IPS-18c (cell line): ENCODE measurements around the gene SFXN2.
"Not testable (repeated sequence)": the region's sequence is repeated elsewhere in the genome, so short reads cannot be mapped to it uniquely, and the experiment has no call there.

Experiments
- H3K4me3 ChIP-seq: 2 replicates; pipeline ENCODE4 v1.7.0; 2013; ENCODE audit warnings: low read depth, mild to moderate bottlenecking, low read length, moderate library complexity; ENCODE audit not compliant: insufficient read depth
- H3K9me3 ChIP-seq: one replicate; pipeline ENCODE4 v1.6.1; 2013; ENCODE audit warnings: mild to moderate bottlenecking, low read length, moderate library complexity; ENCODE audit not compliant: control insufficient read depth, insufficient read depth

Gene SFXN2, protein sequence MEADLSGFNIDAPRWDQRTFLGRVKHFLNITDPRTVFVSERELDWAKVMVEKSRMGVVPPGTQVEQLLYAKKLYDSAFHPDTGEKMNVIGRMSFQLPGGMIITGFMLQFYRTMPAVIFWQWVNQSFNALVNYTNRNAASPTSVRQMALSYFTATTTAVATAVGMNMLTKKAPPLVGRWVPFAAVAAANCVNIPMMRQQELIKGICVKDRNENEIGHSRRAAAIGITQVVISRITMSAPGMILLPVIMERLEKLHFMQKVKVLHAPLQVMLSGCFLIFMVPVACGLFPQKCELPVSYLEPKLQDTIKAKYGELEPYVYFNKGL

DNA sequence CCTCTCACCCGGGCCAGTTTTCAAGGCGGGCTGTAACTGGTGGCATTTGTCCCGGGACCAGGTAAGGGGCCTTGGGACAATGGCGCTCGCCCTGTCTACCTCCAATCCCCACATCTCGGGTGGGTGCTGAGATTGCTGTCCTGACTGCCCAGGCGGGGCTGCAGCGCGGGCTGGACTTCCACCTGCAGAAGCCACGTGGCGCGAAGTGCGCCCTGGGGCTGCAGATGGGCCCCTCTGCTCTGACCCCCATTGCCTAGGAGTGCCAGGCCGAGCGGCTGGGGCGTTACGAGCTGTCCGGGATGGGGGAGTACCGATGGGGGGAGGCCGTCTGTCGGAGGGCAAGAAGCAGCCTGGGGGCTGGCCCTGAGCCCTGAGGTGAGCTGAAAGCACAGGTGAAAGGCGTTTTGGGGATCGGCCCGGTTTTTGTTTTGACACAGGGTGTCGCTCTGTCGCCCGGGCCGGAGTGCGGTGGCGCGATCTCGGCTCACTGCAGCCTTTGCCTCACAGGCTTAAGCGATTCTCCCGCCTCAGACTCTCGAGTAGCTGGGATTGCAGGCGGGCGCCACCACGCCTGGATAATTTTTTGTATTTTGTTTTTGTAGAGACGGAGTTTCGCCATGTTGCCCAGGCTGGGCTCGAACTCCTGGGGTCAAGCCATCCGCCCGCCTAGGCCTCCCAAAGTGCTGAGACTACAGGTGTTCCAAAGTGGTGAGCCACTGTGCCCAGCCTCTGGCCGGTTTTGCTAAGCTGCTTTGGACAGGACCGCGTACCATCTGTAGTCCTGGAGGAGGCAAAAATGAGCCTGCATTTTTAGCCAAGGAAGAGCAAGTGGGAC, at the start of gene SFXN2:
Gene SFXN2, plus strand, starts transcription at position 16 of the 835 bp plus-strand sequence. CDS start 12,001 bp downstream, outside the sequence.
- Histone ChIP-seq H3K4me3 (peak within 1 kb of the TSS; percentile 99), H3K9me3 (no peaks in the 10 kb centered on the region)

GRCh38 chr10:102665904-102666509, 48.4 kb upstream of the SFXN2 start:
- H3K9me3 ChIP-seq: no peaks in the 10 kb centered on the region

DNA sequence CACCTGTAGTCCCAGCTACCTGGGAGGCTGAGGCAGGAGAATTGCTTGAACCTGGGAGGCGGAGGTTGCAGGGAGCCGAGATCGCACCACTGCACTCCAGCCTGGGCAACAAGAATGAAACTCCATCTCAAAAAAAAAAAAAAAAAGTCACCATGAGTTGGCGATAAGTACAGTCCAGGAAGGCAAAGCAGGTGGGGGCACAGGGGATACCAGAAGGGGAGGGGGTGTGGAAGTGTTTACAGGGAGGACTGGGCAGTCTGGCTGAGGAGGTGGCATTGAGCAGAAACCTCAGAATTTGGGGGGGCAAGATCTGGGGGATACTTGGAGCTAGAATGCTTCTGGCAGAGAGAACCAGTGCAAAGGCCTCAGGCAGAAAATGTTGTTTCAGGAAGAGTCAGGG, 47.0 kb upstream of the SFXN2 start:
- not testable (repeated sequence) for H3K9me3 ChIP-seq, H3K4me3 ChIP-seq

More at GRCh38 chr10:102665904-102666509, 48.4 kb upstream of the SFXN2 start:
- no peak overlapping the region for H3K4me3 ChIP-seq

DNA sequence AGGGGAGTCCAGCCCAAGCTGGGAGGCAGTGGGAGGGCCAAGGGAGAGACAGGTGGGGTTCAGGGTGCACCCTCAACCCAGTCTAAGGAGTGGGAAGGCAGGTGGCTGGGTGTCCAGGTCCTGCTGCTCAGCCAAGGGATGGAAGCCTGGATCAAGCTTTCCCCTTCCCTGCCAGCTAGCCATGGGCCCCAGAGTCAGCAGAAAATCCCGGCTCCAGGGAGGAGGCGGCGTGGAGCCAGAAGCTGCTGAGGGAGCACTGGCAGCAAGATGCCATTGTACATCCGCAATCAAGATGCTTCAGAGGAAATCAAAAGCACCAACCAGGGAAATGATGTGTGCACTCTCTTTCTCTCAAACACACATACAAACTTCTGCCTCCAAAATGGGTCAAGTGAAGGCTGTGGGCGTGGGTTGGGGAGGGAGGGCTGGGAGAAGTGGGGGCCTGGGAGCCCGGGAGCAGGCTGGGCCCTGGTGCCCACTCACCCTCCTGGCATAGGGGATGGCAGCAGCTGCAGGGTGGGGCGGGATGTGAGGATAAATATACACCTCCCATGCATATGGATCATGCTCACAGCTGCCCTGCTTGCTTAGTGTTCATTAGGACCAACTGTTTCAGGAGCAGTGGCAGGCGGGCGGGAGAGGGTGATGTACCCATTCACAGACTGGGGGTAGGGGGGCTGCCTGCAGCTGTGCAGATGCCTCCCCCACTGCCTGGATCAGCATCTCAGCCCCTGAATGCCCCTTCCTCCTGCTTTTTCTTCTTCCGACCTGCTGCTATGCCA, 45.9 kb upstream of the SFXN2 start:
- Histone ChIP-seq H3K9me3 (no peaks in the 10 kb centered on the region), H3K4me3 (no peak overlapping the region)

- no peak overlapping the region for H3K4me3 ChIP-seq
- H3K9me3 ChIP-seq: no peaks in the 10 kb centered on the region
Observed at GRCh38 chr10:102669206-102670064, 45.0 kb upstream of the SFXN2 start.

GRCh38 chr10:102670065-102670670, 44.3 kb upstream of the SFXN2 start:
- Histone ChIP-seq H3K4me3 (no peak overlapping the region), H3K9me3 (no peaks in the 10 kb centered on the region)

GRCh38 chr10:102670871-102671434, 43.5 kb upstream of the SFXN2 start:
- H3K9me3 ChIP-seq: no peaks in the 10 kb centered on the region
- H3K4me3 ChIP-seq: no peak overlapping the region

GRCh38 chr10:102673236-102673818, 41.1 kb upstream of the SFXN2 start:
- Histone ChIP-seq H3K4me3 (no peak overlapping the region), H3K9me3 (no peaks in the 10 kb centered on the region)

DNA sequence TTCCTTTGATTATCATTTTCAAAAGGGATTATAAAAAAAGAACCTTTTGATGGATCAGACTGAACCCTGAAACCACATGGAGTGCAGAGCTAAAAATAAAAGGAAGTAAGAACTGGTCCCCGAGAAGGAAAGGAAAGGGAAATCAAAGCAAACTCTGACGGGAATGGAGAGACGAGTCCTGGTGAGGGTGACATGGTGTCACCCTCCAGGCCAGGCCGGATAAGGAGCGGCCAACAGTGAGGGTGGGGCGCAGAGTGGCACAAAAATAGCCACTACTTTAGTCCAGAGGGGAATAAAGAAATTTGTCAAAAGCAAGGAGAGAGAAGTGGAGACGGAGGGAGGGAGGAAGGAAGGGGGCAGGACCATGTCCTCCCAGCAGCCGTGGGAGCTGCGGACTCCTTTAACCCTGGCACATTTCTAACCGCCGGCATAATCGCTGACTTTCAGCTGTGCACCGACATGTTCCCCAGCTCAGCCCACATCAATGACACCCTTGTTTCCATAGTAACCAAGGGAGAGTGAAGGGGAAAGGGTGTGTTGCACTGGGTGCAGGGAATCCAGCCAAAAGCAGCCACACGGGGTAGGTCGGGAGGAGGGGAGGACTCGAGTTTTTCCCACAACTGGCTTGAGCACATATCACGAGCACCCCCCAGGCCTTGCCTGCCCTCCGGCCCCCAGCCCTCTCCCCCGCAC, 40.5 kb upstream of the SFXN2 start:
- no peaks in the 10 kb centered on the region for H3K9me3 ChIP-seq
- peak overlapping the region; percentile 24; the same call in 1 of the 2 replicates for H3K4me3 ChIP-seq

DNA sequence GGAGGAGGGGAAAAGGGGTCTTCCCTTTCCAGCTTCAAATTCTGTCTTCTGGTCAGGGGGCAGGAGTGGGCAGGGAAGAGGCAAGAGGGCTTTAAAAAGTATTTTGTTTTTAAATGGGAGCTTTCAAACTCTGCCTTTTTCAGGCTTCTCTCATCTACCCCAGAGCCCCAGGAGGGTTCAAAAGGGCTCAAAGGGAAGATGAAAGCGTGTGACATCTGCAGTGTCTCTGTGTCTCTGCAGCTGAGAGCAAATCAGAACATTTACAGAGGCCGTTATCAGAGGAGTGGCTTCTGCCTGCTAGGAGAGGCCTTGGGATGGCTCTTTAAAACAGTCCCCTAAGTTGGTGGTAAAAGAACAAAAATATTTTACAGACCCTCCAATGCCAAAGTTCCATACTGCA, 39.9 kb upstream of the SFXN2 start:
- H3K9me3 ChIP-seq: no peaks in the 10 kb centered on the region
- peak overlapping the region; percentile 24; the same call in 1 of the 2 replicates for H3K4me3 ChIP-seq

- Histone ChIP-seq H3K4me3 (no peak overlapping the region), H3K9me3 (no peaks in the 10 kb centered on the region)
Observed at GRCh38 chr10:102675011-102675665, 39.3 kb upstream of the SFXN2 start.

DNA sequence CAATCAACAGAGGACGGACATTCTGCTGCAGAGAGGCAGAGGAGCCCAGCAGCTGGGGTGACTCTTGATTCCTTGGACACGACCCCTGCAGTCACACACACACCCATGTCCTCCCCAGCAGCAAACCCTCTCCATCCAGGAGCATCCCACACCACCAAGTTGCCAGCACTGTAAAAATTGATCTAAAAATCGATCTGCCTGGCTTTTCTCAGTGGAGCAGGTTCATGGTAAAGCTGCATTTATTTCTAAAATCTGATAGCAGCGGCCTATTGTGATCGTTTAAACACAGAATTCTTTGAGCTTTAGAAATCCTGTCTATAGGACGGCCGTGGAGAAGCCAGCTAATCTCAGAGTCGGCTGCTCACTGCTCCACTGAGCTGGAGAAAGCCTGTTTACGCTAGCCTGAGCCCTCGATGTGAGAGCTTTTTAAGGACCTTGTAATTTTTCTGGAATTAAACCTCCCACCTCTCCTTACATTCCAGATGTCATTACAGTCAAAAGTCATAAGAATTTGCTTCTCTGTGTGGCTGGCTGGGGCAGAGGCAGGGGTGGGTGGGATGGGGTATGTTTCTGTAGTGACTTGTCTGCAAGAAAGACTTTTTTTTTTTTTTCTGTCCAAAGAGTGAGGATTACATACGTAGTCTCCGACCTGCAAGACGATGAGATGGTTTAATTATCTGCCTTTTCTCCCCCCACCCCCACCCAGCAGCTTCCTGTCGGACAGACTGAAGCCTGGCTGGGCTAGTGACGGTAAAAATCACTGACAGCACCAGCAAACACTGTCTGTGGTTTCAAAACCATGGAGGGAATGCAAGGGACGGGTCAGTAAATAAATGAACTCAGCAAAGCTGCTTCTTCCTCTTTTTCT, 38.5 kb upstream of the SFXN2 start:
- Histone ChIP-seq H3K9me3 (no peaks in the 10 kb centered on the region), H3K4me3 (no peak overlapping the region)

- Histone ChIP-seq H3K9me3 (no peaks in the 10 kb centered on the region), H3K4me3 (no peak overlapping the region)
Observed at GRCh38 chr10:102676534-102677315, 37.7 kb upstream of the SFXN2 start.
